Erythroblast (primary cell): ENCODE data around the gene SMC6.

Source experiments
- GATA1 ChIP-seq: IDR thresholded peaks from 2 replicates; pipeline ENCODE4 v1.6.1; 2011; ENCODE audit warnings: low read depth, mild to moderate bottlenecking, control low read depth, low read length, moderate library complexity
- POLR2A ChIP-seq: IDR thresholded peaks from 2 replicates; pipeline ENCODE4 v1.6.1; 2011; ENCODE audit warnings: mild to moderate bottlenecking, low read length

DNA sequence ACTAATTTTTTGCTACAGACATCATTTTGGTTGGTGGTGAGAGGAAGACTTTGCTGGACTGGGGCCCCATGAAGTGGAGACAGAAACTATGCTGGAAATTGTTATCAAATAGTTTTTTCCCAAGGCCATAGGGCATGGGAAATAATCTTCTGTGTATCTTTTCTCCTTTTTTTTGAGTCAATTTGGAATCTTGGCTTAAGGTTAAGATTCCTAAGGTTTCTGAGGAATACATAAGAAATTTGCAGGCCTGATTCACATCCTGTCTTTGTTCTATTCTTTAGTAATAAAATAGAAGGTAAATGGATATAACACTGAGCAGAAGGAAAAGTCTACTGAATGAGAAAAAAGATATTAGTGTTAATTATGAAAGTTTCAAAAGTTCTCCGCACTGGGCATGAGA is 16.6 kb downstream of the SMC6 start:
- no peak for TF ChIP-seq POLR2A
- no peak for TF ChIP-seq GATA1
